ENCODE data around the gene CYP1B1.

- TF ChIP-seq, protein P1, sequence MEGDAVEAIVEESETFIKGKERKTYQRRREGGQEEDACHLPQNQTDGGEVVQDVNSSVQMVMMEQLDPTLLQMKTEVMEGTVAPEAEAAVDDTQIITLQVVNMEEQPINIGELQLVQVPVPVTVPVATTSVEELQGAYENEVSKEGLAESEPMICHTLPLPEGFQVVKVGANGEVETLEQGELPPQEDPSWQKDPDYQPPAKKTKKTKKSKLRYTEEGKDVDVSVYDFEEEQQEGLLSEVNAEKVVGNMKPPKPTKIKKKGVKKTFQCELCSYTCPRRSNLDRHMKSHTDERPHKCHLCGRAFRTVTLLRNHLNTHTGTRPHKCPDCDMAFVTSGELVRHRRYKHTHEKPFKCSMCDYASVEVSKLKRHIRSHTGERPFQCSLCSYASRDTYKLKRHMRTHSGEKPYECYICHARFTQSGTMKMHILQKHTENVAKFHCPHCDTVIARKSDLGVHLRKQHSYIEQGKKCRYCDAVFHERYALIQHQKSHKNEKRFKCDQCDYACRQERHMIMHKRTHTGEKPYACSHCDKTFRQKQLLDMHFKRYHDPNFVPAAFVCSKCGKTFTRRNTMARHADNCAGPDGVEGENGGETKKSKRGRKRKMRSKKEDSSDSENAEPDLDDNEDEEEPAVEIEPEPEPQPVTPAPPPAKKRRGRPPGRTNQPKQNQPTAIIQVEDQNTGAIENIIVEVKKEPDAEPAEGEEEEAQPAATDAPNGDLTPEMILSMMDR (IDR thresholded peaks at IDR 0.05; ENCODE audit: low read length) = no peak
- no peak for TF ChIP-seq EZH2 (IDR thresholded peaks at IDR 0.05; ENCODE audit: borderline replicate concordance, low read length)
These were observed 23.4 kb upstream of the CYP1B1 start for GRCh38 chr2:38099099-38100028.

All from OCI-LY1 (cell line).